ENCODE data around the gene PTPRN2. TPM values are rescaled to one million over a fixed set of nuclear protein-coding genes. Genes with fewer than 3 reads are reported as not detected.
A peak's percentile ranks its signal among the peaks of the same experiment; 100 is the strongest.

The PTPRN2 gene
- total and polyA plus RNA-seq, 2 experiments from 2014 or later, result 0.28 TPM; not detected in 1

GRCh38 chr7:157909370-157909769, 678.3 kb downstream of the PTPRN2 start:
- TF ChIP-seq CTCF (IDR thresholded peaks at IDR 0.05; ENCODE audit: low read depth, low read length), result no peak
- Histone ChIP-seq H3K4me3 (no peak overlapping the region), H3K27ac (no peak overlapping the region), H3K4me1 (ENCODE audit: low read depth) (no peaks in the 10 kb centered on the region), H3K36me3 (no peaks in the 10 kb centered on the region), H3K27me3 (no peaks in the 10 kb centered on the region), H3K9me3 (ENCODE audit: low read depth) (peaks cover 2% of the 10 kb centered on the region)
- DNase-seq (ENCODE audit: low read depth in 1 of 2, low spot score in 1 of 2), result no peak

DNA sequence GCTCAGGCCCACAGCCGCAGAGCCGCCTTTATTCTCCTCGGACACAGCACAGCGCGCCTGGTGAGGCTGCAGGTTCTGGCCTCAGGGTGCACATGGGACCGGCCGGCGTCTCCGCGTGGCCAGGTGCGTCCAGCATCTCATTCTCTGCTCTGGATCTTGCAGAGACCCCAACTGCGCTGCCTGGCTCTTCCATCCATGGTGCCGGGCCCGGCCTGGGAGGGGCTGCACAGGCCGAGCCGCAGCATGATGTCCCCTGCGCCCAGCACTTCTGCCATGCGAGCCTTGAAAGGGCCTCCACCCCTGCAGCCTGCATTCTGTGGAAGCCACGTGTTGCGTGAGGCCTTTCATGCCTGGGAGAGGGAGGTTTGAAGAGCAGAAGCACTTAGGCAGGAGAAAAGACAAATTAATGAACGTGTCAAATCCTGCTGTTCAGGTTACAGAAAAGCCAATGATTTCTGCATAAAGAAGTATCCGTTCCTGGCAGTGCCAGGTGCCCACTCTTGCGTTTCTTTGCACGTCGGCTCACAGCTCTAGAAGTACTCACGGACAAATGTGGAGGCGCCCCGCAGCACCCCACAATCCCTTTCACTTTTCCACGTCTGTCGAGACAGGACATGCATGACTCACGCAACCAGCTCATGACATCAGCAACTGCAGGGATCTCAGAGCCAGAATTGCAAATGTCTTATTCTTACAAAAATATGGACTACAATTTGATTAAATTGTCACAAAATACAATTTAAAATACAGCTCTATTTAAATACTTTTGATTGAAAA, 679.4 kb downstream of the PTPRN2 start:
- peaks cover 2% of the 10 kb centered on the region for H3K9me3 ChIP-seq (ENCODE audit: low read depth)
- no peak overlapping the region for H3K27ac ChIP-seq
- DNase-seq (ENCODE audit: low read depth in 1 of 2, low spot score in 1 of 2), result no peak

DNA sequence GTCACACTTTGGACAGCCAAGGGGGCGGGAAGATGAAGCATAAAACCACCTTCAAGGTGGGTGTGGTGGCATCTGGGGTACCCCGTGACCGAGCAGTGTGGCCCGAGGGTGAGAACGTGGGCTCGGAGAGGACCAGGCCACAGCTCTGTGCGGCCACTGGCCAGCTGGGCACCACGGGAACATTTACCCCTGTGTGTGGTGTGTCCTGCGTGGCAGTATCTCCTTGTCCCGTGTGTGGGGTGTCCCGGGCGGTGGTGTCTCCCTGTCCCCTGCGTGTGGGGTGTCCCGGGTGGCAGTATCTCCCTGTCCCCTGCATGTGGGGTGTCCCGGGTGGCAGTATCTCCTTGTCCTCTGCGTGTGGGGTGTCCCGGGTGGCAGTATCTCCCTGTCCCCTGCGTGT, 680.5 kb downstream of the PTPRN2 start:
- Histone ChIP-seq H3K9me3 (ENCODE audit: low read depth) (peaks cover 2% of the 10 kb centered on the region), H3K4me1 (ENCODE audit: low read depth) (no peaks in the 10 kb centered on the region), H3K27ac (no peak overlapping the region), H3K36me3 (no peaks in the 10 kb centered on the region), H3K27me3 (no peaks in the 10 kb centered on the region), H3K4me3 (no peak overlapping the region)
- no peak for TF ChIP-seq CTCF (IDR thresholded peaks at IDR 0.05; ENCODE audit: low read depth, low read length)
- DNase-seq (ENCODE audit: low read depth in 1 of 2, low spot score in 1 of 2), result no peak

More for the DNA sequence above, 679.4 kb downstream of the PTPRN2 start:
- no peak overlapping the region for H3K4me3 ChIP-seq
- TF ChIP-seq CTCF (IDR thresholded peaks at IDR 0.05; ENCODE audit: low read depth, low read length), result no peak
- no peaks in the 10 kb centered on the region for H3K36me3 ChIP-seq
- no peaks in the 10 kb centered on the region for H3K27me3 ChIP-seq
- no peaks in the 10 kb centered on the region for H3K4me1 ChIP-seq (ENCODE audit: low read depth)

DNA sequence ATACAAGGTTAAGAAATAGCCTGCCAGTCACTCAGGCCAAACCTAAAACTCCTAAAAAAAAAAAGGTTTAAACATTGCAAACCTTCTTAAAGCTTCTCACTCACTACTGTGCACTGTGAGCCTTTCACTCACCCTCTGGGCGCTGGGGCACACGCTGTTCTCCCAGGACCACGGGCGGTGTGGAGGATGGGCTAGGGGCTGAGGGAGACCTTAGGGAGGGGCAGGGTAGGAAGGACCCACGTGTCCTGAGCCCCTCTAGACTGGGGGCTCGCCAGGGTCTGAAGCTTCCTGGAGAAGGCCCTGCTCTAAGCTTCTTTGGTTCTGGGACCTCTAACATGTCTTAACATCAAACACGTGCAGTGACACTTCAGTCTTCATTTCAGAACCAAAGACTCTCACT, 681.0 kb downstream of the PTPRN2 start:
- H3K27ac ChIP-seq, result no peak overlapping the region
- no peak for TF ChIP-seq CTCF (IDR thresholded peaks at IDR 0.05; ENCODE audit: low read depth, low read length)

DNA sequence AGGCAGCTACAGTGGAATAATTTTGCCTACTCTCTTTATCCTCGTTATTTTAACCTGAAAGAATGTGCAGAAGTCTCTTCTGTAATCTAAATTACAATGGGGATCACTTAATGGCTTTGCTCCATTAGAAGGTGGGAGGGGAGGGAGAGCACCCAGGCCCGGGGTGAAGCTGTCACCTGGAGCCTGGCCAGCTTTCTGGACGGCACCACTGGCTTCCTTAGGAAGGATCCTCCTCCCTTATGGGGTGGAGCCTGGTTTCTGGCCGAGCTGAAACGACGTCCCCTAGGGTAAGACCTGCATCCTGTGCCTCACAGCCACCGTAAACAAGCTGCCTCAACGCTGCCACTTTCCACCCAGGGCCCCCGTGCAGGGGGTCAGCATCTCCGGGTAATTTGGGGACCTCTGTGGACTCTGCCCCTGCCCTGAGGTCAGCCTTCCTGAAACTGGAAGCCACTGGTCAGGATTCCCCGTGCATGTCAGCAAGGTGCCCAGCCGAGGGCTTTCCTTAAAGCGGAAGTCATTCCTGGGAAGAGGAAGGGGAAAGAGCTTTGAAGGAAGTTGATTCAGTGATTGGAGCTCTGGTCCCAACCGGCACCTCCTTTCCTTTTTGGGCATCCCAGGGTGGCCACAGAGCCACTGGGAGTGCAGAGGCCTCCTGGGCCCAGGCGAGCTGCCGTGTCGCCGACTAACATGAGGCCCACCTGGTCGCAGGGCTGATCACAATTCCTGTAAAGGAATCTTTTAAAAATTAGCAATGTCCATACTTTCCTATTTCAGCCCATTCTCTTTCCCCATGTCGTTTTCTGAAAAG, 681.8 kb downstream of the PTPRN2 start:
- Histone ChIP-seq H3K9me3 (ENCODE audit: low read depth) (no peaks in the 10 kb centered on the region), H3K36me3 (no peaks in the 10 kb centered on the region), H3K27me3 (no peaks in the 10 kb centered on the region), H3K4me3 (no peak overlapping the region), H3K4me1 (ENCODE audit: low read depth) (no peaks in the 10 kb centered on the region), H3K27ac (no peak overlapping the region)
- DNase-seq (ENCODE audit: low read depth in 1 of 2, low spot score in 1 of 2), result peak in 1 of 2 donors; percentile 2
- no peak for TF ChIP-seq CTCF (IDR thresholded peaks at IDR 0.05; ENCODE audit: low read depth, low read length)

More for the DNA sequence above, 681.0 kb downstream of the PTPRN2 start:
- Histone ChIP-seq H3K9me3 (ENCODE audit: low read depth) (no peaks in the 10 kb centered on the region), H3K36me3 (no peaks in the 10 kb centered on the region), H3K4me1 (ENCODE audit: low read depth) (no peaks in the 10 kb centered on the region), H3K4me3 (no peak overlapping the region), H3K27me3 (no peaks in the 10 kb centered on the region)
- DNase-seq (ENCODE audit: low read depth in 1 of 2, low spot score in 1 of 2), result no peak

Data from cardiac muscle cell (in vitro differentiated cells and primary cell).